H1 (cell line): Measurements from ENCODE around the gene ANKFN1. TPM values are rescaled to one million over a fixed set of nuclear protein-coding genes. Genes with fewer than 3 reads are reported as not detected.

Experiments
- CTCF ChIA-PET: fragments of 300-600 bp; sonication (Branson Sonifier 250); formaldehyde crosslinking; loops from one replicate; lab custom pipeline; 2021; ENCODE audit not compliant: partially characterized antibody; lab: Charles Lee
- POLR2A ChIA-PET: fragments of 300-600 bp; sonication (Branson Sonifier 250); formaldehyde crosslinking; loops from one replicate; lab custom pipeline; 2021; ENCODE audit warnings: inconsistent platforms; ENCODE audit not compliant: partially characterized antibody; lab: Charles Lee
- DNase-seq, 2 experiments: peaks; one replicate each; pipeline versions ENCODE4 v3.0.0 to v3.0.0-alpha.2; 2010 to 2022; ENCODE audit warnings: low spot score in 2 of 2, low read depth in 1 of 2, mixed read lengths in 1 of 2
- FAIRE-seq: peaks from 2 replicates; lab custom pipeline; 2011; peaks lifted over from hg19 to GRCh38; lab: Jason Lieb, UNC
- H2AFZ ChIP-seq: 2 replicates; pipeline ENCODE4 v1.8.1; 2012; ENCODE audit warnings: low read length, inconsistent platforms
- H2AK5ac ChIP-seq: 2 replicates; pipeline ENCODE4 v1.6.1; 2013; ENCODE audit warnings: low read depth, low read length
- H2BK120ac ChIP-seq: replicated peaks from 2 replicates; pipeline ENCODE3; 2013; ENCODE audit warnings: low read depth, low read length, inconsistent platforms
- H2BK12ac ChIP-seq: 2 replicates; pipeline ENCODE4 v1.6.1; 2013; ENCODE audit warnings: low read depth, low read length
- H2BK15ac ChIP-seq: 2 replicates; pipeline ENCODE4 v1.6.1; 2013; ENCODE audit warnings: low read length
- H2BK20ac ChIP-seq: 2 replicates; pipeline ENCODE4 v1.6.1; 2013; ENCODE audit warnings: low read length
- H2BK5ac ChIP-seq: 2 replicates; pipeline ENCODE4 v1.6.1; 2013; ENCODE audit warnings: low read depth, low read length
- H3K14ac ChIP-seq: 2 replicates; pipeline ENCODE4 v1.6.1; 2013; ENCODE audit warnings: inconsistent platforms; ENCODE audit not compliant: insufficient read length
- H3K18ac ChIP-seq: 2 replicates; pipeline ENCODE4 v1.6.1; 2013; ENCODE audit warnings: low read length; ENCODE audit errors: extremely low read depth
- H3K23ac ChIP-seq: 2 replicates; pipeline ENCODE4 v1.6.1; 2013; ENCODE audit warnings: inconsistent platforms; ENCODE audit not compliant: insufficient read length
- H3K23me2 ChIP-seq: 2 replicates; pipeline ENCODE4 v1.6.1; 2013; ENCODE audit warnings: low read depth, low read length
- H3K27ac ChIP-seq: 2 replicates; pipeline ENCODE4 v1.6.1; 2011; ENCODE audit warnings: low read depth, low read length, inconsistent platforms
- H3K27me3 ChIP-seq, 4 experiments: replicated peaks in 1 of 4; 1 replicate in 1 of 4; 2 replicates in 3 of 4; pipeline versions ENCODE4 v1.6.1 to v1.8.1; 2011 to 2013; ENCODE audit warnings: low read length in 3 of 4, mild to moderate bottlenecking in 3 of 4, inconsistent platforms in 2 of 4, mixed read lengths in 2 of 4, moderate library complexity in 1 of 4; ENCODE audit not compliant: control insufficient read depth in 3 of 4, insufficient read depth in 3 of 4; ENCODE audit errors: extremely low read depth in 1 of 4
- H3K36me3 ChIP-seq, 4 experiments: 2 replicates each; pipeline versions ENCODE4 v1.6.1 to v1.8.1; 2011 to 2013; ENCODE audit warnings: mild to moderate bottlenecking in 4 of 4, low read length in 3 of 4, moderate library complexity in 2 of 4, control low read depth in 1 of 4, inconsistent platforms in 1 of 4; ENCODE audit not compliant: insufficient read depth in 4 of 4, control insufficient read depth in 2 of 4
- H3K4ac ChIP-seq: replicated peaks from 2 replicates; pipeline ENCODE3; 2013; ENCODE audit warnings: low read length, low read depth, mixed read lengths, inconsistent platforms; ENCODE audit not compliant: insufficient read length
- H3K4me1 ChIP-seq, 4 experiments: replicated peaks in 1 of 4; 1 replicate in 1 of 4; 2 replicates in 3 of 4; pipeline versions ENCODE4 v1.6.1 to v1.8.1; 2011 to 2013; ENCODE audit warnings: low read length in 3 of 4, inconsistent platforms in 2 of 4, mixed read lengths in 1 of 4; ENCODE audit not compliant: insufficient read depth in 4 of 4, control insufficient read depth in 3 of 4
- H3K4me2 ChIP-seq, 2 experiments: 2 replicates each; pipeline versions ENCODE4 v1.6.1 to v1.8.1; 2011 to 2013; ENCODE audit warnings: low read depth in 2 of 2, low read length in 2 of 2, control low read depth in 1 of 2, inconsistent platforms in 1 of 2, mild to moderate bottlenecking in 1 of 2; ENCODE audit not compliant: insufficient read depth in 1 of 2
- H3K4me3 ChIP-seq, 4 experiments: fragments of 200-600, 300-600 bp in 1 of 4; sonication (generic), shearing (Covaris generic), sonication (Bioruptor Twin) in 1 of 4; 2 replicates each; pipeline versions ENCODE4 v1.5.1 to v1.8.1; 2011 to 2016; ENCODE audit warnings: low read length in 4 of 4, low read depth in 3 of 4, control low read depth in 2 of 4, inconsistent platforms in 2 of 4, mild to moderate bottlenecking in 2 of 4, mixed read lengths in 1 of 4, moderate library complexity in 1 of 4; ENCODE audit not compliant: insufficient read depth in 2 of 4; ENCODE audit errors: extremely low read depth in 1 of 4
- H3K56ac ChIP-seq: replicated peaks from 2 replicates; pipeline ENCODE3; 2013; ENCODE audit warnings: low read depth, mild to moderate bottlenecking, mixed read lengths, low read length, inconsistent platforms; ENCODE audit not compliant: insufficient read length
- H3K79me1 ChIP-seq: 2 replicates; pipeline ENCODE4 v1.6.1; 2013; ENCODE audit warnings: low read depth, low read length, control low read depth
- H3K79me2 ChIP-seq, 2 experiments: 2 replicates each; pipeline versions ENCODE4 v1.6.1 to v1.8.1; 2012 to 2013; ENCODE audit warnings: low read length in 2 of 2, mild to moderate bottlenecking in 2 of 2, inconsistent platforms in 1 of 2; ENCODE audit not compliant: insufficient read depth in 2 of 2, control insufficient read depth in 1 of 2
- H3K9ac ChIP-seq, 4 experiments: replicated peaks in 1 of 4; 1 replicate in 1 of 4; 2 replicates in 3 of 4; pipeline versions ENCODE4 v1.6.1 to v1.8.1; 2011 to 2013; ENCODE audit warnings: low read depth in 3 of 4, low read length in 3 of 4, control low read depth in 2 of 4, mild to moderate bottlenecking in 2 of 4, moderate library complexity in 2 of 4, inconsistent platforms in 1 of 4; ENCODE audit errors: extremely low read depth in 1 of 4
- H3K9me3 ChIP-seq, 2 experiments: 2 replicates each; pipeline versions ENCODE4 v1.6.1 to v1.8.1; 2012 to 2013; ENCODE audit warnings: mild to moderate bottlenecking in 2 of 2, moderate library complexity in 2 of 2, control low read depth in 1 of 2, inconsistent platforms in 1 of 2, low read depth in 1 of 2, low read length in 1 of 2, mixed read lengths in 1 of 2; ENCODE audit not compliant: insufficient read depth in 2 of 2
- H4K20me1 ChIP-seq, 2 experiments: replicated peaks in 1 of 2; 2 replicates each; pipeline versions ENCODE3 to v1.8.1; 2011 to 2013; ENCODE audit warnings: inconsistent platforms in 2 of 2, low read length in 2 of 2, mild to moderate bottlenecking in 1 of 2; ENCODE audit not compliant: insufficient read depth in 2 of 2, control insufficient read depth in 1 of 2
- H4K5ac ChIP-seq: 2 replicates; pipeline ENCODE4 v1.6.1; 2013; ENCODE audit warnings: low read length, low read depth, mixed read lengths, inconsistent platforms; ENCODE audit not compliant: insufficient read length
- H4K8ac ChIP-seq: 2 replicates; pipeline ENCODE4 v1.8.0; 2013; ENCODE audit warnings: mild to moderate bottlenecking, moderate library complexity, low read length, inconsistent platforms; ENCODE audit not compliant: insufficient read depth; ENCODE audit errors: extremely low read depth
- H4K91ac ChIP-seq: replicated peaks from 2 replicates; pipeline ENCODE3; 2013; ENCODE audit warnings: low read length, mixed read lengths, inconsistent platforms; ENCODE audit not compliant: insufficient read length
- CBX5 ChIP-seq: fragments of 300-800, 300-1000 bp; sonication (generic); IDR thresholded peaks from 2 replicates; pipeline ENCODE4 v1.7.1; 2016; ENCODE audit warnings: antibody characterized with exemption, low read length, low read depth
- CBX8 ChIP-seq: fragments of 300-800, 300-1000 bp; sonication (generic); IDR thresholded peaks from 2 replicates; pipeline ENCODE4 v1.7.1; 2016; ENCODE audit warnings: low read depth, low read length, borderline replicate concordance
- CTBP2 ChIP-seq: IDR thresholded peaks from 2 replicates; pipeline ENCODE4 v1.7.0; 2011; ENCODE audit warnings: borderline replicate concordance, mild to moderate bottlenecking, moderate library complexity, mixed read lengths, low read length; ENCODE audit not compliant: insufficient read depth, insufficient read length
- EGR1 ChIP-seq: IDR thresholded peaks from 2 replicates; pipeline ENCODE4 v1.6.1; 2011; ENCODE audit warnings: low read depth, low read length, borderline replicate concordance
- HDAC2 ChIP-seq, 2 experiments: fragments of 300-600 bp in 1 of 2; sonication (generic) in 1 of 2; IDR thresholded peaks; 2 replicates each; pipeline ENCODE4 v1.6.1; 2011 to 2012; ENCODE audit warnings: low read depth in 2 of 2, low read length in 2 of 2, mild to moderate bottlenecking in 2 of 2, moderate library complexity in 2 of 2, borderline replicate concordance in 1 of 2, inconsistent platforms in 1 of 2
- JUN ChIP-seq: IDR thresholded peaks from 2 replicates; pipeline ENCODE4 v1.6.1; 2011; ENCODE audit warnings: low read depth, mild to moderate bottlenecking, improper control_type of control experiment, low read length
- RNF2 ChIP-seq: fragments of 200-900, 300-1000 bp; sonication (generic); IDR thresholded peaks from 2 replicates; pipeline ENCODE4 v1.7.1; 2016; ENCODE audit warnings: borderline replicate concordance, low read depth, mild to moderate bottlenecking, antibody characterized with exemption, low read length; ENCODE audit not compliant: poor library complexity, severe bottlenecking; ENCODE audit errors: missing control alignments
- RXRA ChIP-seq: IDR thresholded peaks from 2 replicates; pipeline ENCODE4 v1.6.1; 2011; ENCODE audit warnings: low read depth, mild to moderate bottlenecking, low read length, moderate library complexity; ENCODE audit not compliant: insufficient read depth
- SAP30 ChIP-seq: fragments of 300-600 bp; sonication (generic); IDR thresholded peaks from 2 replicates; pipeline ENCODE4 v1.7.1; 2012; ENCODE audit warnings: low read length, moderate library complexity, mild to moderate bottlenecking, inconsistent platforms; ENCODE audit not compliant: insufficient read depth, insufficient replicate concordance
- SIRT6 ChIP-seq: IDR thresholded peaks from one replicate; pipeline ENCODE4 v1.7.1; 2012; ENCODE audit warnings: low read length, inconsistent platforms
- SP1 ChIP-seq: IDR thresholded peaks from 2 replicates; pipeline ENCODE4 v1.6.1; 2011; ENCODE audit warnings: low read depth, low read length
- SP2 ChIP-seq: IDR thresholded peaks from 2 replicates; pipeline ENCODE4 v1.6.1; 2012; ENCODE audit warnings: mild to moderate bottlenecking, low read length, inconsistent platforms
- TEAD4 ChIP-seq: IDR thresholded peaks from 2 replicates; pipeline ENCODE4 v1.6.1; 2012; ENCODE audit warnings: low read depth, low read length, inconsistent platforms, mixed read lengths
- WGBS, 2 experiments: shearing (Covaris generic) in 1 of 2; methylation state at CpG; one replicate each; pipeline versions ENCODE4 v1.1.6 to v1.1.7; 2013 to 2015; ENCODE audit warnings: low lambda C conversion rate in 2 of 2, mixed read lengths in 2 of 2, inconsistent platforms in 1 of 2, low coverage in 1 of 2, missing lambda C conversion rate in 1 of 2; ENCODE audit not compliant: insufficient replicate concordance in 2 of 2, insufficient coverage in 1 of 2, insufficient read length in 1 of 2; ENCODE audit errors: extremely low coverage in 1 of 2, missing lambda C conversion rate in 1 of 2; 5-methylcytosine and 5-hydroxymethylcytosine counted together
- polyA plus RNA-seq, 7 experiments: library from polyadenylated mRNA; depleted of rRNA in 3 of 7; stranded (reverse) in 5 of 7; unstranded in 2 of 7; fragments of >200 nt in 5 of 7; fragments of 200-250 nt in 2 of 7; gene quantifications; 1 replicate in 5 of 7; 2 replicates in 1 of 7; 4 replicates in 1 of 7; pipeline versions ENCODE4 v1.2.1 to v1.2.3, GENCODE V29; 2011 to 2013; ENCODE audit warnings: missing spikeins in 2 of 7, mixed read lengths in 2 of 7
- total RNA-seq: library from RNA; stranded (reverse); fragmentation: NEBNext Ultra II Directional; extraction: Animal tissue kit (Norgen Biotek cat#: 25700); gene quantifications from 2 replicates; pipeline ENCODE4 v1.2.1, GENCODE V29; 2021

Gene ANKFN1
- total and polyA plus RNA-seq, 2 of the 8 experiments (the other 6 are each of a cell fraction or from before 2014, with no cell fraction given), result not detected

GRCh38 chr17:56451629-56452028, 298.4 kb downstream of the ANKFN1 start:
- no peak overlapping the region for H3K27ac ChIP-seq
- no peak for FAIRE-seq

More at GRCh38 chr17:56451629-56452028, 298.4 kb downstream of the ANKFN1 start:
- Histone ChIP-seq H3K79me2 (no peaks in the 10 kb centered on the region), H4K91ac (no peak overlapping the region)
- no peak for TF ChIP-seq CBX5
- TF ChIP-seq SAP30, result no peak
- TF ChIP-seq JUN, result no peak
- TF ChIP-seq CTBP2, result no peak
- TF ChIP-seq TEAD4, result no peak
- TF ChIP-seq RXRA, result no peak
- no peak for TF ChIP-seq SP1
- no peak for TF ChIP-seq HDAC2 (IDR thresholded peaks at IDR 0.05; ENCODE audit: borderline replicate concordance in 1 of 2, low read depth in 2 of 2, low read length in 2 of 2)
- TF ChIP-seq RNF2, result no peak
- TF ChIP-seq SP2, result no peak
- no peak for TF ChIP-seq CBX8
- no peak for TF ChIP-seq SIRT6
- no peak for TF ChIP-seq EGR1
- TF ChIP-seq, all 59 proteins: peak for 0
- no peaks in the 10 kb centered on the region for H3K4me1 ChIP-seq
- H2BK20ac ChIP-seq, result no peak overlapping the region
- no peak overlapping the region for H3K4me3 ChIP-seq
- no peak overlapping the region for H4K8ac ChIP-seq
- H3K56ac ChIP-seq, result no peak overlapping the region
- POLR2A ChIA-PET, result no interaction called here
- 0 out of 2 replicates have a peak, but pooled peaks cover 2% of the 10 kb centered on the region for H3K23me2 ChIP-seq
- CTCF ChIA-PET, result no interaction called here
- no peak overlapping the region for H3K18ac ChIP-seq
- H3K23ac ChIP-seq, result no peak overlapping the region
- no peak overlapping the region for H3K14ac ChIP-seq
- no peak overlapping the region for H2AFZ ChIP-seq
- no peak overlapping the region for H3K4me2 ChIP-seq
- H2BK15ac ChIP-seq, result no peak overlapping the region
- no peak overlapping the region for H2BK5ac ChIP-seq
- no peaks in the 10 kb centered on the region for H3K79me1 ChIP-seq
- no peaks in the 10 kb centered on the region for H3K36me3 ChIP-seq
- H2BK12ac ChIP-seq, result no peak overlapping the region
- H3K9me3 ChIP-seq, result no peaks in the 10 kb centered on the region
- H3K27me3 ChIP-seq, result no peaks in the 10 kb centered on the region
- no peak overlapping the region for H3K4ac ChIP-seq
- no peak overlapping the region for H4K5ac ChIP-seq
- 91% methylated on average over 1 of the region's 1 CpG; no CpG with 5 or more reads in 1 of the 2 experiments for WGBS, 2 experiments
- no peak for DNase-seq
- H3K9ac ChIP-seq, result no peak overlapping the region
- H4K20me1 ChIP-seq, result no peaks in the 10 kb centered on the region
- no peak overlapping the region for H2BK120ac ChIP-seq
- H2AK5ac ChIP-seq, result no peak overlapping the region
